Stimulated activated effector memory CD8-positive, alpha-beta T cell treated with anti-CD3 and anti-CD28 coated beads, Interleukin-12 subunit alpha, Interleukin-12 subunit beta, amount 100 ng/mL, for 72 hours (primary cell): Measurements from ENCODE around the gene LAMB1.

Source experiments
- ATAC-seq: fragments of 150-1000 bp; cut with Tn5 transposase; 2 replicates; pipeline ENCODE4 v1.10.0; 2021
- DNase-seq, 2 donors: peaks; one replicate each; pipeline ENCODE4 v3.0.0; 2021 to 2022; ENCODE audit warnings: low spot score in 2 of 2
- H3K27ac Mint-ChIP-seq: one replicate; pipeline ENCODE4 v1.8.0; 2022; ENCODE audit warnings: mild to moderate bottlenecking, mixed read lengths
- H3K36me3 Mint-ChIP-seq: one replicate; pipeline ENCODE4 v1.8.0; 2022; ENCODE audit warnings: mild to moderate bottlenecking, mixed read lengths
- H3K4me1 Mint-ChIP-seq: one replicate; pipeline ENCODE4 v1.8.0; 2022; ENCODE audit warnings: mixed read lengths
- H3K4me3 Mint-ChIP-seq: one replicate; pipeline ENCODE4 v1.8.0; 2022; ENCODE audit warnings: mild to moderate bottlenecking, mixed read lengths
- H3K9me3 Mint-ChIP-seq: one replicate; pipeline ENCODE4 v1.8.0; 2022; ENCODE audit warnings: mixed read lengths

LAMB1 gene

DNA sequence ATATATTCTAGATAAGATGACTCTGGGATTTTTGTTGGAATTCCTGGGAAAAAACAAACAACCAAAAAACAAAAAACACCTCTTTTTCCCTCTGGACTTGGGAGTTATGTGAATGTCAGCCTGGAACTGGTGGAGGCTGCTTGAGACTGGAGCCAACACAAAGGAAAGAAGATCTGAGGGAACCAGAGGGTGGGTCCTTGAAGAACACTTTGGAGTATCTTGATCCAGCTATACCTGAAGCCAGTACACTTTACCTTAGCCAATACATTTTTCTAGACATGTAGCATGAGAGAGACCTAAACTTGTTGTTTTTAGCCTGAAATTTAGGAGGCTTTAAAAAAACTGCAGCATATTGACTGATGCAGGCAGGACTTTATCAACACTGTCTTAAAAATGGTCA lies 5.9 kb upstream of the LAMB1 start:
- no peak for ATAC-seq
- Mint-ChIP-seq H3K27ac (no peak overlapping the region), H3K4me1 (peaks cover 5% of the 10 kb centered on the region), H3K9me3 (no peaks in the 10 kb centered on the region), H3K4me3 (no peak overlapping the region), H3K36me3 (no peaks in the 10 kb centered on the region)
- no peak for DNase-seq

DNA sequence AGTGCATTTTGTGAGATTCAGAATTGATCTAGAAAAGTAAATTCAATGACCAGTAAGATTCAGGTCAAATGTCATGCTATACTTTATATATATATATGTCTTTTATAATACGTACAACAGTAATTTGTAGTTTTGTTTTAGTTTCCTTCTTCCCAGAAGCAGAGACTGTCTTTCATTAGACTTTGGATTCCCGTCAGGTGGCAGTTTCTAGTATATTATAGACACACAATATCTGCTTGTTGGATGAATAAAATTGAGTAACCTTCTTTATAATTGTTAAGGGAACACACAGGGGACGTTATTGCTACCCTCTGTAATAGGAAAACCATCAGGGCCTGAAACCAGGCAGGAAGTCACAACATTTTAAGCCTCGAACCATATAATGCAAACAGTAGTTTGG lies 5.3 kb upstream of the LAMB1 start:
- no peak overlapping the region for H3K27ac Mint-ChIP-seq
- no peaks in the 10 kb centered on the region for H3K9me3 Mint-ChIP-seq
- no peak for DNase-seq
- peaks cover 7% of the 10 kb centered on the region for H3K4me1 Mint-ChIP-seq
- ATAC-seq: no peak
- H3K4me3 Mint-ChIP-seq: no peak overlapping the region
- no peaks in the 10 kb centered on the region for H3K36me3 Mint-ChIP-seq

GRCh38 chr7:108007762-108008161 lies 4.8 kb upstream of the LAMB1 start:
- Mint-ChIP-seq H3K27ac (no peak overlapping the region), H3K9me3 (no peaks in the 10 kb centered on the region), H3K36me3 (no peaks in the 10 kb centered on the region), H3K4me3 (no peak overlapping the region), H3K4me1 (peaks cover 9% of the 10 kb centered on the region)
- ATAC-seq (no peak), DNase-seq (no peak)

DNA sequence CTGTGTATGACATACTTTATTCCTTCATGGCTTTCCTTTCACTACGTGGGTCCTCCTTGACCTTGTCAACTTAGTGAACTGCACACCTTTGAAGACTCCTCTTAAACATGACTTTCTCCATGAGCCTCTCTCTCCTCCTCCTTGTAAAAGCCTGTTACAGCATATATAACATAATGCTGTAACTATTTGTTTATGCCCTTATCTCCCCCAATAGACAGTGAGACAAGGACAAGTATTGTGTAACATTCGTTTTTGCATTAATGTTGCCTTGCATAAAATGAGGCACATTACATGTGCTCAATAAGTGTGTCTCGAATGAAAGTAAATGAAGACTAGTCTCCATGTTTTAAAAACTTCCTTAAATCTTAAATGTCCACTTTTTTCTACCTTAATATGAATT lies 4.3 kb upstream of the LAMB1 start:
- no peak overlapping the region for H3K27ac Mint-ChIP-seq
- H3K4me3 Mint-ChIP-seq: no peak overlapping the region
- H3K4me1 Mint-ChIP-seq: peaks cover 12% of the 10 kb centered on the region
- no peak for DNase-seq
- no peak for ATAC-seq
- H3K36me3 Mint-ChIP-seq: no peaks in the 10 kb centered on the region
- H3K9me3 Mint-ChIP-seq: no peaks in the 10 kb centered on the region

DNA sequence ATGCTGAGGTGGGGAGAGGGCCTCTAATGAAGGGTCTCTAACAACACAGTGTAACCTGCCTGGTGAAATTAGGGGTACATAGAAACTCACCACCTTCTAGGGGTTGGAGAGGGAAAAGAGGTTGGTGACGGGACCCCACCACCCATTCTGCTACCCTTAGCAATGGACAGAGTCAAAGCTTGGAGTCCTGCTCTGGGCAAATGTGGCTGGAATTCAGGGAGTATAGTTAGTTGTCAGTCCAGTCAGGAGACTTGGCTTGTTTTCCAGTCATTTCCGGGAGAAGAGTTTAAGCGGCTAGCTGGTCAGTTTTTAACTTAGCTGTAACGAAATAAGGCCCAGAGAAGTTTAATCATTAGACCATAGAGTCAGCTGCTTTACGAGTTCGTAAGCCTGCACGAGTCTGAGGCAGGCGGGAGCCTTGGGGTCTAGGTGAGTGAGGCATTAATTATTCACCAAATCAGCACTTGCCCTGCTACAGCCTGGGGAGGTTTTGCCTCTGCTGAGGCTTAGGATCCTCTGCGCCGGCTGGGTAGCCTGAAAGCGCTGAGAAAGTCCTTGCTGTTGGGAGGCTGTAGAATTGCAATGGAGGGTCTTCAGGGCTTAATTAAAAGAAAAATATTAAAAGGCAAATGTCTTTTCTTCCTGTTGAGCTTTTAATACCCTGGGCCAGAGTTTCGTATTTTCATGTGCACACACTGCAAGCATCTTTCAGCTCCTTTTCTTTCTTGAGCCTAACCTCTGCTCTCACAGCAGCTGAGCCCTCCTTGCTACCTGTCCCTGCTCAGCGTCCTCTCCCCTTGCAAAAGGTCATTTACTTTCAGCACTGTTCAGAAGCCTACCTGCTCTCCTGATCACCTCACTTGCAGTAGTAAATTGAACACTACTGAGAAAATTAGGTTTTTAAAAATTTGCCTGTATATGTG lies 1.5 kb upstream of the LAMB1 start:
- peaks cover 22% of the 10 kb centered on the region for H3K4me1 Mint-ChIP-seq
- H3K4me3 Mint-ChIP-seq: peak overlapping the region; percentile 13
- H3K27ac Mint-ChIP-seq: no peak overlapping the region
- no peaks in the 10 kb centered on the region for H3K36me3 Mint-ChIP-seq
- DNase-seq (no peak), ATAC-seq (peak; percentile 15)
- H3K9me3 Mint-ChIP-seq: no peaks in the 10 kb centered on the region

DNA sequence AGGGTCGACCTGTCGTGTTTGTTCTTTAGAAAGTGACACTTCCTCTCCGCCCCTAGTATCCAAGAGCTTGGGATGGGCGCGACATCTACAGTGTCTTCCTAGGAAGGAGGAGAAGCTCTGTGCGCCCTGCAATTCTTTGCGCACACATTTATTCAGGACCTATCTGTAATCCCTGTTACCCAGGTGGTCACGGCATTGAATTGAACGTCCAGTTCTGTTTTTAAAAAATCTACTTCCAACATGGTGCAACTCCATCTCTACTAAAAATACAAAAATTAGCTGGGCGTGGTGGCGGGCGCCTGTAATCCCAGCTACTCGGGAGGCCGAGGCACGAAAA lies 606 bp upstream of the LAMB1 start:
- Mint-ChIP-seq H3K9me3 (no peaks in the 10 kb centered on the region), H3K4me1 (peaks cover 22% of the 10 kb centered on the region), H3K36me3 (no peaks in the 10 kb centered on the region), H3K27ac (no peak overlapping the region), H3K4me3 (peak overlapping the region; percentile 13)
- DNase-seq: no peak
- ATAC-seq: no peak

DNA sequence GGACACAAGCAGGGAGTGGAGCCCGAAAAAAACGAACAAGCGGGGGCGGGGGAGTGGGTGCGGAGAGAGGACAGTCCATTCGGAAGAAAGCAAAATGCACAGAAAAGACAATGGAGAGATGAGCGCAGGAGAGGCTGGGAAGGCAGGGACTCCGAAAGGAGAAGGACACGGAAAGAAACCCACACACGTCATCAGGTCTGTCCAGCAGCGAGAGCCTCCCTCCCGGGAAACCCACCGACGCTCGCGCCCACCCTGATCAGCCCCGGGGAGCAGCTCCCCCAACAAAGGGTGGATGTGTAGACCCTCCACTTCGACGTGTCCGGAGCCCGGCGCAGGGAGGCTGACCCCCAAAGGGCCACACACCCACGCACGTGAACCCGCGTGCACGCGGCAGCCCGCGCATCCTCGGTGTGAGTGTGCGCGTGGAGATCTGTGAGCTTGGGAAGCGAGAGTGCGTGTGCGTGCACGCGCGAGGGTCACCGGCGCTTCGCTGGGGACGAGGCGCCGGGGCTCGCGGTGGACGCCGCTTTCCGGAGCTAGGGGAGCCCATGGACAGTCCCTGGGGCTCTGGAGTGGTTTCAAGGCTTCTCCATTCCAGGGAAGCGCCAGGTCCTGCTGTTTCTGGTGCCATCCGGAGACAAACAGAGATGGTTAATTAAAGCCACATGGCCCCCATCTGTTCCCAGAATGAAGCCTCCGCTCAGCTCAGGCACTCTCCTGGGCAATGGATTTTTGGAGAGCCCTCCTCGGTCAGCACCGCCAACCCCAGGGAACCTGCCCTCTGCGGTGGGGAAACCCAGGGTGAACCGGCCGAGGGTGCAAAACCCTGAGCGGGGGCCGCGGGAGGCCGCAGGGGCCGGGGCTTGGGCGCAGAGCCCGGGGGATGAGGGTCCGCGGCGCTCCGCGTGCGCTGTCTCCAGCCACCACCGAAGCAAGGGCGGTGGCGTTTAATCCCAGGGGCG lies 916 bp downstream of the LAMB1 start:
- H3K9me3 Mint-ChIP-seq: no peaks in the 10 kb centered on the region
- H3K4me3 Mint-ChIP-seq: peak overlapping the region; percentile 61
- no peaks in the 10 kb centered on the region for H3K36me3 Mint-ChIP-seq
- DNase-seq (no peak), ATAC-seq (no peak)
- no peak overlapping the region for H3K27ac Mint-ChIP-seq
- H3K4me1 Mint-ChIP-seq: peaks cover 22% of the 10 kb centered on the region

DNA sequence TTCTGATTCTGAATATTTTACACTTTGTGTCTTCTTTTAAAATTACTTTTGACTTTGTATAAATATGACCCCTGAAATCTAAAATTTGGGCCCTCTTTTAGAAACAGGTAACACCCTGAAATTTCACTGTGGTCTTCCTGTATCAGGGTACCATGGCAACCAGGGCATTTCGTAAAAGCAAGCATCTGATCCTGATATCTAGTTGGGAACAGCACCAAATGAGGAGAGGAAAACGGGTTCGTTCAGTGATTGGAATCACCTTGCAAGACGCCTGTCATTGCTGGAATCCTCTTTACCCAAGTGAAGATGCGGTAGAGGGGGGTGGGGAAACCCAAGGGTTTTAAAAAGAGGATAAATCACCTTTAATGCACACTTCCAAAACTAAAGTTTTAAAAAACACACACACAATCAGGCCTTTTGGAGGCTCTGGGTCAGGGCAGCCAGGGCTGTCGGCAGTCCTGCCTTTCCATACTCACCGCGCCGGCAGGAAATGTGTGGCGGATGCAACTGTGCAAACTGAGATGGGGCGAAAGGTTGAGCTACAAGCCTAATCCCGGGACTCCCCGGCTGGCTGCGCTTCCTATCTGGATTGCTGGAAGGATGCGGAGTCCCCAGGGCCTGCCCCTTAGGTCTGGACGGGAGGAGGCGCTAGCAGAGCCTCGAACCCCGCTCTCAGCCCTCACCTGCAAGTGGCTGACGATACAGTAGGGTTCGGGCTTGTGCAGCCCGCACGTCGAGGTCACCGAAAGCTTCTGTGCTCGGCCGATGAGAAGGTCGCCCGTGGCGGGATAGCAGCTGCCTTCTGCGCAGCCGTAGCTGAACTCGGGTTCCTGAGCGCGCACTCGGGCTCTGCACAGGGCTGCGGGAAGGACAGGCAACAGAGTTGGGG lies 1.8 kb downstream of the LAMB1 start:
- DNase-seq: no peak
- ATAC-seq: no peak
- Mint-ChIP-seq H3K4me1 (peaks cover 22% of the 10 kb centered on the region), H3K27ac (no peak overlapping the region), H3K4me3 (peak overlapping the region; percentile 61), H3K36me3 (no peaks in the 10 kb centered on the region), H3K9me3 (no peaks in the 10 kb centered on the region)

- no peaks in the 10 kb centered on the region for H3K9me3 Mint-ChIP-seq
- no peak overlapping the region for H3K27ac Mint-ChIP-seq
- peaks cover 22% of the 10 kb centered on the region for H3K4me1 Mint-ChIP-seq
- ATAC-seq (no peak), DNase-seq (no peak)
- no peak overlapping the region for H3K4me3 Mint-ChIP-seq
- no peaks in the 10 kb centered on the region for H3K36me3 Mint-ChIP-seq
Observed at GRCh38 chr7:107999779-108000560, 3.0 kb downstream of the LAMB1 start.

DNA sequence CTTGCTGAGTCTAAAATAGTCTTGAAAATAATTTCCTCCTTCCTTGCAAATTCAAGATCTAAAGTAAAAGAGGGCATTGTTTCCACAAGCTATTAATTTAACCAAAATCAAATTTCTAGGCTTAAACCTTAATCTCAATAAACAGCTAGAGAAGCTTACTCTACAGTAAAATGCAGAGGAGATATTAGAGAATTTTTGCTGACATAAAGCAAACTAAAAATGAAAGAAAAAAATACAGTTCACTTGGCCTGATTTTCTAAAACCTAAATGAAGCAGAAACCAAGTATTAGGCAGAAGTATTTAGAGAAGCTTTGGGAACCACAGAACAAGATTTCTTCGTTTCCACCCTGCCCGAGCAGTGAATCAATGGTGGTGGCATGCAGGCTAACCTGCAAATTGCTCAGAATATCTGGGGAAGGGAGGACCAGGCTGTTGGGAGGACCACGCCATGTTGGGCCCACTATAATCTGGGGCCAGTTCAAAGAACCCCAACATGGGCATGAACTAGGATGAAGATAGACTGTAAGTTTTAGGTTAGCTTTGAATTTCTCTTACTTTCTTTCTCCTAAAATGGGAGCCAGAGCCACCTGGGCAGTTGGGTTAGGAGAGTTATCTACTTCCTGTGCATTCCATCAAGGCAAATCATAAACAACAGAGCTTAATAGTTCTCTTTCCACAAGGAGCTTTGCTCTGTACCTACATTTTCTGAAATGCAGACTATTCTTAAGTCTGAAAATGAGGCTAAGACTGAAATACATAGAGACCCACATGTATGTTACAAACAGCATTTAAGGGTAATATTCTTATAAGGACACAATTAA lies 4.1 kb downstream of the LAMB1 start:
- Mint-ChIP-seq H3K4me3 (no peak overlapping the region), H3K4me1 (peaks cover 18% of the 10 kb centered on the region), H3K36me3 (no peaks in the 10 kb centered on the region), H3K27ac (no peak overlapping the region), H3K9me3 (no peaks in the 10 kb centered on the region)
- ATAC-seq (no peak), DNase-seq (no peak)

DNA sequence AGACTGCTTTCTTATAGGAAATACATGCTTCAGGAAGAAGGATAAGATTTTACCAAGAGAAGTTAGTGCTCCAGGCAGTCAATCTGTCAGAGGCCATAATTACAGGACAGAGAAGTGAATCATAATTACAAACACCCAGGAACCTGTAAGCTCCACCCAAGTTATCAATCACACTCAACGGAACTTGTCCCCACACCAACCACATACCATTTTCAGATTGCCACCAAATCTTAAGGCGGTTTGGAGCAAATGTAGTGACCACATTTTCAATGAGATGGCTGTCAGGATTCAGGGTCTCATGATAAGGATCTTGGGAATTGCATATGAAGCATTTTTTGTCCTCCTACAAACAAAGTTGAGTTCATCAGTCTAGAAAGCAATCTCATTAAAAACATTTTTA lies 4.8 kb downstream of the LAMB1 start:
- Mint-ChIP-seq H3K36me3 (no peaks in the 10 kb centered on the region), H3K27ac (no peak overlapping the region), H3K9me3 (no peaks in the 10 kb centered on the region), H3K4me1 (peaks cover 15% of the 10 kb centered on the region), H3K4me3 (no peak overlapping the region)
- DNase-seq (no peak), ATAC-seq (no peak)

- Mint-ChIP-seq H3K4me3 (no peak overlapping the region), H3K9me3 (no peaks in the 10 kb centered on the region), H3K4me1 (peaks cover 3% of the 10 kb centered on the region), H3K27ac (no peak overlapping the region), H3K36me3 (no peaks in the 10 kb centered on the region)
- DNase-seq: no peak
- ATAC-seq: no peak
Observed at GRCh38 chr7:107996072-107996882, 6.7 kb downstream of the LAMB1 start.
